LoVo (cell line): ENCODE data around the gene SCAF4.
"Not testable (repeated sequence)": the region's sequence is repeated elsewhere in the genome, so short reads cannot be mapped to it uniquely, and the experiment has no call there.

Source experiments
- DNase-seq: peaks from one replicate; pipeline ENCODE4 v3.0.0-alpha.2; 2016; ENCODE audit warnings: low spot score

Gene SCAF4

GRCh38 chr21:31741116-31741515 is 9.2 kb upstream of the SCAF4 start:
- no peak for DNase-seq

GRCh38 chr21:31737586-31738397 is 5.9 kb upstream of the SCAF4 start:
- DNase-seq, result not testable (repeated sequence)

GRCh38 chr21:31735511-31735992 is 3.6 kb upstream of the SCAF4 start:
- no peak for DNase-seq

- DNase-seq, result no peak
Observed at GRCh38 chr21:31733551-31734149, 1.7 kb upstream of the SCAF4 start.

- DNase-seq, result no peak
Observed at GRCh38 chr21:31732597-31733550, 956 bp upstream of the SCAF4 start.

- DNase-seq, result peak; percentile 52
Observed at GRCh38 chr21:31731056-31731856, 662 bp downstream of the SCAF4 start.

GRCh38 chr21:31730712-31731055 is 1.2 kb downstream of the SCAF4 start:
- no peak for DNase-seq

GRCh38 chr21:31729622-31730343 is 2.1 kb downstream of the SCAF4 start:
- no peak for DNase-seq

- no peak for DNase-seq
Observed at GRCh38 chr21:31728952-31729351, 3.0 kb downstream of the SCAF4 start.

- no peak for DNase-seq
Observed at GRCh38 chr21:31728191-31728590, 3.7 kb downstream of the SCAF4 start.

- DNase-seq, result no peak
Observed at GRCh38 chr21:31727181-31727580, 4.7 kb downstream of the SCAF4 start.

GRCh38 chr21:31726407-31726806 is 5.5 kb downstream of the SCAF4 start:
- no peak for DNase-seq

- no peak for DNase-seq
Observed at GRCh38 chr21:31725202-31725839, 6.6 kb downstream of the SCAF4 start.

GRCh38 chr21:31724552-31724951 is 7.4 kb downstream of the SCAF4 start:
- DNase-seq, result no peak

- DNase-seq, result no peak
Observed at GRCh38 chr21:31721381-31721780, 10.5 kb downstream of the SCAF4 start.

GRCh38 chr21:31720739-31721138 is 11.2 kb downstream of the SCAF4 start:
- DNase-seq, result no peak

- DNase-seq, result no peak
Observed at GRCh38 chr21:31720330-31720729, 11.6 kb downstream of the SCAF4 start.

GRCh38 chr21:31716106-31716505 is 15.8 kb downstream of the SCAF4 start:
- no peak for DNase-seq

- no peak for DNase-seq
Observed at GRCh38 chr21:31714741-31715365, 17.1 kb downstream of the SCAF4 start.
